KMS-11 (cell line): ENCODE data around the gene SIRPD.

Experiments used
- H2AFZ ChIP-seq: fragments of 200-600 bp; sonication (generic); 2 replicates; pipeline ENCODE4 v1.6.1; 2016; ENCODE audit warnings: antibody characterized with exemption, mixed run types, low read depth
- H3K27ac ChIP-seq: fragments of 200-600 bp; sonication (generic); 2 replicates; pipeline ENCODE4 v1.6.1; 2016; ENCODE audit warnings: mild to moderate bottlenecking, mixed run types
- H3K27me3 ChIP-seq: fragments of 200-600 bp; sonication (generic); 2 replicates; pipeline ENCODE4 v1.6.1; 2017; ENCODE audit warnings: mild to moderate bottlenecking, low read depth, mixed run types, moderate library complexity; ENCODE audit not compliant: insufficient read depth
- H3K36me3 ChIP-seq: fragments of 200-600 bp; sonication (generic); 2 replicates; pipeline ENCODE4 v1.6.1; 2017; ENCODE audit warnings: mild to moderate bottlenecking, mixed run types; ENCODE audit not compliant: insufficient read depth
- H3K4me1 ChIP-seq: fragments of 200-600 bp; sonication (generic); 2 replicates; pipeline ENCODE4 v1.6.1; 2016; ENCODE audit warnings: mild to moderate bottlenecking, low read depth, mixed run types; ENCODE audit not compliant: poor library complexity, severe bottlenecking
- H3K4me2 ChIP-seq: fragments of 200-600 bp; sonication (generic); 2 replicates; pipeline ENCODE4 v1.7.0; 2016; ENCODE audit warnings: mild to moderate bottlenecking, mixed run types
- H3K4me3 ChIP-seq: fragments of 200-600 bp; sonication (generic); IDR thresholded peaks from 2 replicates; pipeline ENCODE4 v1.6.1; 2017; ENCODE audit warnings: low read depth, low read length, mixed read lengths; ENCODE audit not compliant: insufficient read depth
- H3K79me2 ChIP-seq: fragments of 200-600 bp; sonication (generic); 2 replicates; pipeline ENCODE4 v1.6.1; 2016; ENCODE audit warnings: low read depth, mixed run types; ENCODE audit not compliant: insufficient read depth
- H3K9ac ChIP-seq: fragments of 200-600 bp; sonication (generic); 2 replicates; pipeline ENCODE4 v1.6.1; 2016; ENCODE audit warnings: mild to moderate bottlenecking, mixed run types
- H4K20me1 ChIP-seq: fragments of 200-600 bp; sonication (generic); 2 replicates; pipeline ENCODE4 v1.6.1; 2016; ENCODE audit warnings: mild to moderate bottlenecking, mixed run types; ENCODE audit not compliant: insufficient read depth
- TF ChIP-seq, protein P1 (sequence below): fragments of 200-600 bp; sonication (generic); conservative IDR thresholded peaks from 2 replicates; pipeline ENCODE4 v1.6.1; 2017; ENCODE audit warnings: low read depth, mild to moderate bottlenecking, antibody characterized with exemption, low read length, moderate library complexity, mixed read lengths

SIRPD gene

GRCh38 chr20:1569415-1569881, 11.9 kb upstream of the SIRPD start:
- no peaks in the 10 kb centered on the region for H3K27me3 ChIP-seq
- H4K20me1 ChIP-seq, result no peaks in the 10 kb centered on the region
- no peak overlapping the region for H3K27ac ChIP-seq
- H3K79me2 ChIP-seq, result no peaks in the 10 kb centered on the region
- H3K4me1 ChIP-seq, result no peaks in the 10 kb centered on the region
- no peak overlapping the region for H3K9ac ChIP-seq
- TF ChIP-seq, protein P1, sequence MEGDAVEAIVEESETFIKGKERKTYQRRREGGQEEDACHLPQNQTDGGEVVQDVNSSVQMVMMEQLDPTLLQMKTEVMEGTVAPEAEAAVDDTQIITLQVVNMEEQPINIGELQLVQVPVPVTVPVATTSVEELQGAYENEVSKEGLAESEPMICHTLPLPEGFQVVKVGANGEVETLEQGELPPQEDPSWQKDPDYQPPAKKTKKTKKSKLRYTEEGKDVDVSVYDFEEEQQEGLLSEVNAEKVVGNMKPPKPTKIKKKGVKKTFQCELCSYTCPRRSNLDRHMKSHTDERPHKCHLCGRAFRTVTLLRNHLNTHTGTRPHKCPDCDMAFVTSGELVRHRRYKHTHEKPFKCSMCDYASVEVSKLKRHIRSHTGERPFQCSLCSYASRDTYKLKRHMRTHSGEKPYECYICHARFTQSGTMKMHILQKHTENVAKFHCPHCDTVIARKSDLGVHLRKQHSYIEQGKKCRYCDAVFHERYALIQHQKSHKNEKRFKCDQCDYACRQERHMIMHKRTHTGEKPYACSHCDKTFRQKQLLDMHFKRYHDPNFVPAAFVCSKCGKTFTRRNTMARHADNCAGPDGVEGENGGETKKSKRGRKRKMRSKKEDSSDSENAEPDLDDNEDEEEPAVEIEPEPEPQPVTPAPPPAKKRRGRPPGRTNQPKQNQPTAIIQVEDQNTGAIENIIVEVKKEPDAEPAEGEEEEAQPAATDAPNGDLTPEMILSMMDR, result no peak
- no peak overlapping the region for H3K4me3 ChIP-seq
- H3K4me2 ChIP-seq, result no peak overlapping the region
- no peak overlapping the region for H2AFZ ChIP-seq
- no peaks in the 10 kb centered on the region for H3K36me3 ChIP-seq

DNA sequence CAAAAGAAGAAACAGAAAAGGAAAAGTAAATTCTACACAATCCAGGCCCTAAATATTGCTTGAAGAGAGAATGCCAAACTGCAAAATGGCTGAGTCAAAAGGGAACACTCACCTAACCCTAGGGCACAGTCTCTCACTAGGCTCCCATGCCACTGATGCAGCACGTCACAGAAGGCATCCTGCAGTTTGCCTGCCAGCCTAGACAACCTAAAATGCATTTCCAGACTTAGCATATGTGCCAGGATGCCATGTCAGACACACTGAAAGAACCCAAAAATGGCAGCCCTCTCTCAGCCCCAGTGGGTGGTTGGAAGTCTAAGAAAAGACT, 10.6 kb upstream of the SIRPD start:
- Histone ChIP-seq H2AFZ (no peak overlapping the region), H3K27ac (no peak overlapping the region), H3K4me2 (no peak overlapping the region), H3K79me2 (no peaks in the 10 kb centered on the region), H3K36me3 (no peaks in the 10 kb centered on the region), H3K4me1 (no peaks in the 10 kb centered on the region), H3K9ac (no peak overlapping the region), H3K27me3 (no peaks in the 10 kb centered on the region), H3K4me3 (no peak overlapping the region), H4K20me1 (no peaks in the 10 kb centered on the region)
- TF ChIP-seq, protein P1, result no peak

GRCh38 chr20:1567392-1568162, 10.1 kb upstream of the SIRPD start:
- Histone ChIP-seq H4K20me1 (no peaks in the 10 kb centered on the region), H3K79me2 (no peaks in the 10 kb centered on the region), H3K36me3 (no peaks in the 10 kb centered on the region), H3K9ac (no peak overlapping the region), H3K27me3 (no peaks in the 10 kb centered on the region), H3K4me3 (no peak overlapping the region), H3K4me2 (no peak overlapping the region), H3K4me1 (no peaks in the 10 kb centered on the region), H3K27ac (no peak overlapping the region), H2AFZ (no peak overlapping the region)
- TF ChIP-seq, protein P1, result no peak

GRCh38 chr20:1566701-1567100, 9.2 kb upstream of the SIRPD start:
- H3K79me2 ChIP-seq, result no peaks in the 10 kb centered on the region
- no peak overlapping the region for H2AFZ ChIP-seq
- H3K27me3 ChIP-seq, result no peaks in the 10 kb centered on the region
- no peak overlapping the region for H3K4me3 ChIP-seq
- no peak overlapping the region for H3K27ac ChIP-seq
- no peaks in the 10 kb centered on the region for H3K36me3 ChIP-seq
- no peaks in the 10 kb centered on the region for H3K4me1 ChIP-seq
- H3K9ac ChIP-seq, result no peak overlapping the region
- H3K4me2 ChIP-seq, result no peak overlapping the region
- H4K20me1 ChIP-seq, result no peaks in the 10 kb centered on the region
- TF ChIP-seq, protein P1, result no peak
